CD4-positive, alpha-beta T cell (primary cell): Measurements from ENCODE around the gene LRRC47. TPM values are rescaled to one million over a fixed set of nuclear protein-coding genes. Genes with fewer than 3 reads are reported as not detected.

ENCODE experiments used
- ATAC-seq: fragments of 200-7000 bp; cut with Tn5 transposase; one replicate; pipeline ENCODE4 v1.10.0; 2022; ENCODE audit warnings: mild to moderate bottlenecking; ENCODE audit not compliant: poor library complexity
- CTCF ChIA-PET: fragments of 350-600 bp; sonication (Branson Sonifier 250); formaldehyde crosslinking; loops from one replicate; lab custom pipeline; 2021; ENCODE audit warnings: antibody characterized with exemption, inconsistent platforms; lab: Charles Lee
- POLR2A ChIA-PET: fragments of 350-600 bp; sonication (Branson Sonifier 250); formaldehyde crosslinking; loops from one replicate; lab custom pipeline; 2021; ENCODE audit warnings: antibody characterized with exemption, inconsistent platforms; lab: Charles Lee
- DNase-seq, 14 experiments: peaks; one replicate each; pipeline ENCODE4 v3.0.0-alpha.2; 2013 to 2020; ENCODE audit warnings: mixed read lengths in 2 of 14
- H3K27ac ChIP-seq, 2 donors: one replicate each; pipeline versions ENCODE4 v1.5.1 to v1.7.0; 2013; ENCODE audit warnings: low read length in 2 of 2, low read depth in 1 of 2, mild to moderate bottlenecking in 1 of 2
- H3K27me3 ChIP-seq, 2 experiments: 1 replicate in 1 of 2; 2 replicates in 1 of 2; pipeline versions ENCODE4 v1.6.1 to v1.7.0; 2013; ENCODE audit warnings: low read length in 2 of 2, control low read depth in 1 of 2, mild to moderate bottlenecking in 1 of 2, moderate library complexity in 1 of 2; ENCODE audit not compliant: insufficient read depth in 2 of 2, control insufficient read depth in 1 of 2
- H3K36me3 ChIP-seq: one replicate; pipeline ENCODE4 v1.6.1; 2013; ENCODE audit warnings: low read length, control low read depth; ENCODE audit not compliant: insufficient read depth
- H3K4me1 ChIP-seq: one replicate; pipeline ENCODE4 v1.6.1; 2013; ENCODE audit warnings: low read length, control low read depth; ENCODE audit not compliant: insufficient read depth
- H3K4me3 ChIP-seq: one replicate; pipeline ENCODE4 v1.5.1; 2013; ENCODE audit warnings: mild to moderate bottlenecking, low read length, moderate library complexity
- H3K9me3 ChIP-seq, 2 experiments: 1 replicate in 1 of 2; 2 replicates in 1 of 2; pipeline versions ENCODE4 v1.6.1 to v1.7.0; 2013; ENCODE audit warnings: low read length in 2 of 2, mild to moderate bottlenecking in 2 of 2, control low read depth in 1 of 2, moderate library complexity in 1 of 2; ENCODE audit not compliant: control insufficient read depth in 1 of 2, insufficient read depth in 1 of 2
- H3K27ac Mint-ChIP-seq: one replicate; pipeline ENCODE4 v1.8.0; 2020; ENCODE audit warnings: mixed read lengths
- H3K27me3 Mint-ChIP-seq: one replicate; pipeline ENCODE4 v1.8.0; 2021; ENCODE audit warnings: mixed read lengths
- H3K36me3 Mint-ChIP-seq: one replicate; pipeline ENCODE4 v1.8.0; 2021; ENCODE audit warnings: low read depth, mixed read lengths
- H3K4me1 Mint-ChIP-seq: one replicate; pipeline ENCODE4 v1.8.0; 2021; ENCODE audit warnings: low read depth, mixed read lengths
- H3K4me3 Mint-ChIP-seq: one replicate; pipeline ENCODE4 v1.8.0; 2020; ENCODE audit warnings: mild to moderate bottlenecking, mixed read lengths
- H3K9me3 Mint-ChIP-seq: one replicate; pipeline ENCODE4 v1.8.0; 2020; ENCODE audit warnings: mixed read lengths
- CTCF ChIP-seq: fragments of 200-600 bp; IDR thresholded peaks from one replicate; pipeline ENCODE4 v1.8.0; 2022; ENCODE audit warnings: antibody characterized with exemption, mild to moderate bottlenecking
- intact Hi-C, 2 experiments: fragments of 100-400 bp; cut with DNase I in 1 of 2; cut with micrococcal nuclease in 1 of 2; formaldehyde crosslinking; loops; one replicate each; pipeline versions ENCODE4 v1.15.1 to v1.9.0; 2023 to 2025; cut with DNase I, micrococcal nuclease
- total RNA-seq, 174 experiments: library from RNA in 2 of 174; stranded (reverse) in 2 of 174; gene quantifications; one replicate each; pipeline ENCODE4 v1.2.3 and lab custom pipeline; 2021 to 2026

LRRC47 gene
- total RNA-seq, 2 experiments from 2014 or later: 30.1 to 32.0 TPM

- ATAC-seq (no peak), DNase-seq (peak in 1 of 14 experiments; percentile 9)
- Mint-ChIP-seq H3K4me1 (peaks cover 5% of the 10 kb centered on the region), H3K36me3 (peaks cover 44% of the 10 kb centered on the region), H3K27me3 (no peaks in the 10 kb centered on the region), H3K4me3 (no peak overlapping the region), H3K27ac (no peak overlapping the region), H3K9me3 (no peaks in the 10 kb centered on the region)
- intact Hi-C loops: loop anchor here in 1 of 2 experiments (10.0 kb wide), 1 partner anchor 1254 kb away; the partner anchor contains the start of gene PANK4
- TF ChIP-seq CTCF: no peak
- no peak overlapping the region for H3K27ac ChIP-seq
- ChIA-PET POLR2A (no interaction called here), CTCF (no interaction called here)
- H3K4me1 ChIP-seq: peaks cover 12% of the 10 kb centered on the region
- H3K36me3 ChIP-seq: peaks cover 46% of the 10 kb centered on the region
- H3K27me3 ChIP-seq: no peaks in the 10 kb centered on the region
- no peak overlapping the region for H3K4me3 ChIP-seq
- H3K9me3 ChIP-seq: no peaks in the 10 kb centered on the region
Observed at GRCh38 chr1:3778590-3779264, 17.6 kb downstream of the LRRC47 start.

DNA sequence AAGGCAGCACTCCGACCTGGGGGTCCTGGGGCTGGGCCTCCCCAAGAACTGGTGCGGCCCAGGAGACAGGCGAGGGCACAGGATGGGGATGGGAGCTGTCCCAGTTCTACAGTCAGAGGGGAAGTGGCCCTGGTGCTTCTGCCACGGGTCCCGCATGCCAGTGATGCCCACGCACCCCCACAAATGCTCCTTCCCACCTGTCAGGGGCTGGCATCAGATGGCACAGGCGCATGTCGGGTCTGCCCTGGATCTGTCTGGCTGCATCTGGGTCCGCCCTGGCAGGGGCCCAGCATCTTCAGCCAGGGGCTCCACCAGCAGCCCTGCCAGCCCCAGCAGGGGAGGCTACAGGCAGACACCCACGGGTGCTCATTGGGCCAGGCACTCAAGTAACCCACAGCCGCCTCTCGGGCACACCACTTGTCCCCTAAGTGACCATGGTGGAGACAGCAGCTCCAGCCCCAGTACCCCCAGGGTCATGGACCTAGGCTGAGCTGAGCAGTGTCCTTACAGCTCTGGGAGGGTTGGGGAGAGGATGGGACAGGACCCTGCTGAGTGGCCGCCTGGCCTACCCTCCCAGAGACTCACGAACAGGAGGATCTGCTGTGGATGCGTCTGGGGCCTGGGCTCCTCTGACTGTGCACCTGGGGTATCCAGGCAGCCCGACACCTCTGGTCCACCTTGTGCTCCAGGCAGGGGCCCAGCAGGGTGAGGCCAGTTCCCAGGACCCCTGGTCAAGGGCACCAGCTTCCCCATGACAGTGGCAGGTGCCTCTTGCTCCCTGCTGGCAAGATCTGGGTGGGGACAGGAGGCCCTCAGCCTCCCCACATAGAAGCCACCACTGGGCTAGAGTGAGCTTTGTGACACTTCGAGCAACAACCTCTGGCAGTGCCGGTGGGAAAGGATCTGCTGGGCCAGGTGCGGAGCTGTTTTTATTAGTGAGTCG lies 18.4 kb downstream of the LRRC47 start:
- Histone ChIP-seq H3K36me3 (peaks cover 39% of the 10 kb centered on the region), H3K4me3 (no peak overlapping the region), H3K4me1 (peaks cover 18% of the 10 kb centered on the region), H3K27me3 (no peaks in the 10 kb centered on the region), H3K9me3 (no peaks in the 10 kb centered on the region), H3K27ac (no peak overlapping the region)
- H3K27ac Mint-ChIP-seq: no peak overlapping the region
- peaks cover 5% of the 10 kb centered on the region for H3K4me1 Mint-ChIP-seq
- CTCF ChIA-PET: no interaction called here
- H3K27me3 Mint-ChIP-seq: no peaks in the 10 kb centered on the region
- peak in 1 of 14 experiments; percentile 18 for DNase-seq
- no peak for TF ChIP-seq CTCF
- intact Hi-C loops: loop anchor here in 1 of 2 experiments (10.0 kb wide), 1 partner anchor 1253 kb away; the partner anchor contains the start of gene PANK4
- ATAC-seq: no peak
- POLR2A ChIA-PET: no interaction called here
- peaks cover 37% of the 10 kb centered on the region for H3K36me3 Mint-ChIP-seq
- H3K9me3 Mint-ChIP-seq: no peaks in the 10 kb centered on the region
- no peak overlapping the region for H3K4me3 Mint-ChIP-seq

DNA sequence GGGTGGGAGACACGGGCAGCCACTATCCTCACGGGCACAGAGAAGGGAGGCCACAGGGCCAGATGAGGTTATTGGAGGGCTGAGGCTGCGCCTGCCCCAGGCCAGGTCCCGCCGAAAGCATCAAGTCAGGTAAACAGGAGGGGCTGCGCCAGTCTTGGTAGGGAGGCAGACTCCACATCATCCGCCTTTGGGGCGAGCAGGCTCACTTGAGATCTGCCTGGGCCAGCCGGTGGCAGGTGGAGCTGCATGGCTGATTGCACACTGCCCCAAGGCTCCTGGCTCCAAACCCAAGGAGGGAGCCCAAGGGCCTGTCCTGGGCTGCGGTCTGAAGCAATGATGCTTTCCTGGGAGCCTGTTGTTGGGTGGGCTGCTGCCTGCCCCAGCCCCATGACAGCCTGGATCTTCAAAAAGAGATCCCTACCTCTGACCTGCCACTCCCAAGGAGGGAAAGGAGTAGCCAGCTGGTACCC lies 19.2 kb downstream of the LRRC47 start:
- ATAC-seq: no peak
- ChIA-PET CTCF (no interaction called here), POLR2A (no interaction called here)
- Mint-ChIP-seq H3K27me3 (no peaks in the 10 kb centered on the region), H3K4me1 (peaks cover 5% of the 10 kb centered on the region), H3K27ac (peak overlapping the region; percentile 12), H3K4me3 (no peak overlapping the region), H3K36me3 (peaks cover 29% of the 10 kb centered on the region), H3K9me3 (no peaks in the 10 kb centered on the region)
- Histone ChIP-seq H3K27me3 (no peaks in the 10 kb centered on the region), H3K27ac (no peak overlapping the region), H3K4me1 (peaks cover 21% of the 10 kb centered on the region), H3K9me3 (no peaks in the 10 kb centered on the region), H3K4me3 (no peak overlapping the region), H3K36me3 (peaks cover 31% of the 10 kb centered on the region)
- TF ChIP-seq CTCF: no peak
- peak in 1 of 14 experiments; percentile 11 for DNase-seq
- intact Hi-C loops: loop anchor here in 1 of 2 experiments (10.0 kb wide), 1 partner anchor 1252 kb away; the partner anchor contains the start of gene PANK4
